ENCODE data around the gene CDR2.

DNA sequence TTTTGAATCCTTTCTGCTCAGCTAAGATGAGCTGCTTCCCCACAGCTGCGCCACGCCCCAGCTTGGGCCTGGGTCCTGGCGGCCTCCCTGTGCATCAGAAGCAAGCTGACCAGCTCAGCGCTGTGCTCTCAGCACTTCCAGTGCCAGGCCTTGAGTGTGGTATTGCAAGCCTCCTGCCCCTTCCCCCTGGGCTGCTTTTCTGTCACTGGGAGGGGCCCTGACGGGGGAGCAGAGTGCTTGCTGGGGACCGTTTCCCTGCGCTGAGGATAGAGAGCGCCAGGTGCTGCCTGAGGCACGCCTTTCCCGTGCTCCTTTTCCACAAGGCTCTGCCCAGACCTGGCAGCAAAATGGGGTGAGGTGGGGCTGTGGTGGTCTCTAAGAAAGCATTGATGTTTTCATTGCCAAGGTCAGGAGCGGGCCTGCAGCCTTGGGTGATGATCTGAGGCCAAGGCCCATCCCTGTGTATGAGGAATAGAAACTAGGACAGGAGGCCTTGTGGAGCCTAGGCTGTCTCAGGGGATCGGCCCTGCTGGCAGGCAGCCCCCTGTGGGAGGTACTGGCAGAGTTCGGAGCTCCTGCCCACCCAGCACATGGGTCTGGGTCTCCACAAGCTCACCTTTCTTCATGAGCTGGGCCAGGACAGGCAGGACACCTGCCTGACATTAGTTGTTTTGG is 47.5 kb downstream of the CDR2 start:
- TF ChIP-seq CTCF (IDR thresholded peaks at IDR 0.05) = no peak
- no peak for TF ChIP-seq POLR2A (IDR thresholded peaks at IDR 0.05)

All from adrenal gland (tissue), 5 donors.